Choroid plexus epithelial cell (primary cell): ENCODE measurements around the gene NUP50.

Source experiments
- DNase-seq: peaks from one replicate; pipeline ENCODE4 v3.0.0-alpha.2; 2010; ENCODE audit warnings: low read depth
- H3K4me3 ChIP-seq: 2 replicates; pipeline ENCODE4 v1.5.1; 2011; ENCODE audit warnings: low read depth, mild to moderate bottlenecking, control low read depth, low read length, moderate library complexity
- CTCF ChIP-seq: conservative IDR thresholded peaks from 2 replicates; pipeline ENCODE4 v1.5.1; 2011; ENCODE audit warnings: low read depth, mild to moderate bottlenecking, control low read depth, inconsistent platforms, low read length, moderate library complexity

The NUP50 gene

GRCh38 chr22:45237065-45237990 is 73.6 kb downstream of the NUP50 start:
- H3K4me3 ChIP-seq: no peak overlapping the region
- DNase-seq: no peak
- TF ChIP-seq CTCF: no peak
